ENCODE results near the gene RNF181.
"Not testable (repeated sequence)": the region's sequence is repeated elsewhere in the genome, so short reads cannot be mapped to it uniquely, and the experiment has no call there.

The RNF181 gene

GRCh38 chr2:85597241-85597640 is 1.7 kb downstream of the RNF181 start:
- no peak for DNase-seq

GRCh38 chr2:85598594-85599340 is 3.2 kb downstream of the RNF181 start:
- no peak for DNase-seq

DNA sequence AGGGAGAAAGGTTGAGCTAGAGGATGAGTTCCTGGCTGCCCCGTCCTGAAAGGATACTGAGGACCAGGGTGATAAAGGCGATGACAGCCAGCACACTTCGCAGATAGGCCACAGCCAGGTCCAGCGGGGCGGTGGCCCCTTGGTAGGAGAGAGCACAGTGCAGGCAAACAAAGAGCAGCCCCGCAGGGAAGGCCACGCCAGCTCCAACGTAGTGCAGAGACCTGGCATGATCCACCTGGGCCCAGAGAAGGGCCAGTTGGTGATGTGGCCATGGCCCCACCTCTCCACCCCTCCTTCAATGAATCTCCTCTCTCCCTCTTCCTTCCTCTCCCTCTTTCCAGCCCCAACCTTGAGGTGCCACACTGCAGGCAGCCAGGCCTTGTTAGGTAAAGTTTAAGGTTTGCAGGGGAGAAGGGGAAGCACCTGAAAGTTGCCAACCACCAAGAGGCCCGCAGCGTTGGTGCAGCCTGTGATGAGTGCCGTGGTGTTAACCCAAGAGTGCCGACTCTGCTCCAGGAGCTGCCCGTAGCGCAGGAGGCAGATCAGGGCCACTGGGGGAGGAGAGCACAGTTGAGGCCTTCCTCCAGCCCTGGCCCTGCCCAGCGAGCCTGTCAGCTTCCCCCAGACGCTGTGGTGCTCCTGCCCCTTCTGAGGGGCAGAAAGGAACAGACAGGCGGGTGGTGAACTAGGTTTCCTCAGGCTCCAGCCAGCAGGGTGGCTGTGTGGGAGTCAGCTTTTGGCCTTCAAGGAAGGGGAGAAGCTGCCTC is 4.1 kb downstream of the RNF181 start:
- DNase-seq = no peak

GRCh38 chr2:85600235-85600575 is 4.7 kb downstream of the RNF181 start:
- no peak for DNase-seq

- DNase-seq = no peak
Measured at GRCh38 chr2:85600951-85601770, 5.6 kb downstream of the RNF181 start.

DNA sequence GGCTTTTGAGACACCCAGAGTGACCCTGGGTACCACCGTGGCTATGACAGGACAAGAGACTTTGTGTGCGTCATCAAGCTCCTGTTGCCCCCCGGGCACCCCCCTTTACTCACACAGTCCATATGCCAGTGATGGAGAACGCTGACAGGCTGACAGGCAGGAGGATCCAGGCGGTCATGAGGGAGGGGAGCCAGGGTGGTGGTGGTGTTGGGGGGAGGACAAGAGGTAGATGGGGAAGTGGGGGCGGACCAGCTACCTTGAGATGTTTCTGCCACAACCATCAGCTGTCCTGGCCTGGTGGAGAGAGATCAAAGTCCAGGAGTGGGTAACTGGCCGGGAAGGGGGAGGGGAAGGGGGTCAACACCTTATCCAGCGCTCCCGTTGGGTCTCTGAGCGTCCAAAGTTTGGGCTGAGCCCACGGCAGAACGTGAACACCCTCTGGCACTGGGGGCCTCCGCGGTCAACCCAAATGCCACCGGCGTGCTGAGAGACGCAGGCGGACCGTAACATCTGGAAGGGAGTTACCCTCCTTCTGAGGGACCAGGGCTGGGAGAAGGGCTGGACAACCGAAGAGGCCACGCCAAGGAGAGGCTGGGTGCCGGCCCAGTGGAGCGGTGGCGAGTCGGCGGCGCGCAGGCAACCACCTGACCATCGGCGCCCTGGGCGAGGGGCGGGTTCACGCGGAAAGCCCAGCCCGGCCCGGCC is 6.4 kb downstream of the RNF181 start:
- DNase-seq = no peak

GRCh38 chr2:85602476-85603234 is 7.1 kb downstream of the RNF181 start, which contains the start of gene TMEM150A:
TMEM150A (minus strand) TSS chr2:85602698; CDS start chr2:85601948, 750 bp downstream.
- DNase-seq = peak; percentile 60

DNA sequence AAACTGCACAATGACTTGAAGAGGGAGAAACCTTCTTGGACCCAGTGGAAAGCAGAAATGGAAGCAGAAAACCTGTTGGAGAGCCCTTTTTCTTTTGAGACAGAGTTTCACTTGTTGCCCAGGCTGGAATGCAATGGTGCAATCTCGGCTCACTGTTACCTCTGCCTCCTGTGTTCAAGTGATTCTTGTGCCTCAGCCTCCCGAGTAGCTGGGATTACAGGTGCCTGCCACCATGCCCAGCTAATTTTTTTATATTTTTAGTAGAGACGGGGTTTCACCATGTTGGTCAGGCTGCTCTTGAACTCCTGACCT is 8.5 kb downstream of the RNF181 start:
- not testable (repeated sequence) for DNase-seq

- DNase-seq = no peak
Measured at GRCh38 chr2:85604568-85605339, 9.2 kb downstream of the RNF181 start.

DNA sequence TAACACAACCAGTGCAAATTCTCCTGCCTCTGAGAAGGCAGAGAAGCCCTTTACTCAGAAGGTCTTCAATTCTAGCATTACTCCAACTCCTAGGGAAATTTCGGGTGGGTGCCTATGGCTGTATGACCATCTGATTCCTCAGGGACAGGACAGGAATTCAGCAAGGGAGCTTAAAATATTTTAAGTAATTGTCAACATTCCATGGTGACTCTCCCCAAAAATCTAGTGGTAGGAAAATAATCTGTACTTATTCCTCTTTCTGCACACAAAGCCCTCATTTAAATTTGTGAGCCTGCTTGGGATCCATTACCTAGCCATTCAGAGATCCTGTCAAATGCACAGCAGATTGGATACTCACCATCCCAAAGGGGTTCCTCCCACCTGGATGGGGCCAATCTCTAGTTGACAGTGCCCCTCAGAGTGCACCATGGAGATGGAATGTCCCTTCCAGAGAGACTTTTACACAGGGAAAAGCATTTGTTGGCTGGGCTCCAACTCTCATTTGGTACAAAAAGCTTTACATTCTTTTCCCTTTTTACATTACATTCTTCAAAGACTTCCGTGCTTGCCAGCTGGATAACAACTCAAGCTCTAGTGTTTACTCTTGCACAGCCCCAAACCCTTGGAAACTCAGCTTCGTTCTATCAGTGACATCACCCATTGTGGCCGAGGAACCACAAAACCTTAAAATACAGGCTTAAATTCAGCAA is 10.0 kb downstream of the RNF181 start:
- DNase-seq = peak; percentile 69

GRCh38 chr2:85606116-85606455 is 10.5 kb downstream of the RNF181 start:
- no peak for DNase-seq

DNA sequence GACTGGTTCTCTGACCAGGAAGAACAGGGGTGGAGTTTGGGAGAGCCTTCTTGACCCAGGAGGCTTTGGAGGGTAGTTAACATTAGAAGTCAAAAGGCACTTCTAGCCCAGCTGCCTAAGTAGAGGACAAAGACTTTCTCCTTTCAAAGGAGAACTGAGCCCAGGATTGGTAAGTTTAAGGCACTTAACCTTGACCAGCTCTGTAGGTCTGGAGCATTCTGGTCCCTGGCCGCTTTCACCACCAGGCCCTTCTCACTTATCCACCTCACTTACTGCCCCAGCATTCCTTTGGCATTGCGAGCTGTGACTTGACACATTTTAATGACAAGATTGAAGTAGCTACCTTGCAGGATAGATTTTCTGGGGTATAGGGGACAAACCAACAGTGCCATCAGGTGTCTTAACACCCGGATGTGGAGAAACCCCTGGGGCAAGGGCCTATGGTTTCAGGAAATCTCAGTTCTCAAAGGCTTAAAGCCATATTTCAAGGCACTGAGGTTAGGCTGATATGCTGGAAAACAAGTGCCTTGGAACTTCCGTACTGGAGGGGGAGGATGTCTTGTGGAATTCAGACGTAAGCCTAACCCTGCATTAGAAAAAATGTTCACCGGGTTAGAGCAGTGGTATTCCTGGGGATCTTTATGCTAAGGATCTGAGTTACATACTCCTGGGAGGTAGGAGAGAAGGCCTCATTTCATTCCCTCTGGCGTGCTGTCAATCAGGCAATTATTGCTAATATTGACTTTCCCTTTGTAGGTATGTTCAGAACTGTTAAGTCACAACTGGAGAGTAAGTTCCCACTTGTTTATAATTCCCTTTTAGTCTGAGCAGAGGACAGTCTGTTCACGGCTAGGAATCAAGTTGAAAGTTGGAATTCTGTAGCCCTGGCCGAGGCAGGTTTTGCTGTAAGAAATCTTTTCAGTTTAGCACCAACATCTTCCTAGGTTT is 12.0 kb downstream of the RNF181 start:
- DNase-seq = no peak

DNA sequence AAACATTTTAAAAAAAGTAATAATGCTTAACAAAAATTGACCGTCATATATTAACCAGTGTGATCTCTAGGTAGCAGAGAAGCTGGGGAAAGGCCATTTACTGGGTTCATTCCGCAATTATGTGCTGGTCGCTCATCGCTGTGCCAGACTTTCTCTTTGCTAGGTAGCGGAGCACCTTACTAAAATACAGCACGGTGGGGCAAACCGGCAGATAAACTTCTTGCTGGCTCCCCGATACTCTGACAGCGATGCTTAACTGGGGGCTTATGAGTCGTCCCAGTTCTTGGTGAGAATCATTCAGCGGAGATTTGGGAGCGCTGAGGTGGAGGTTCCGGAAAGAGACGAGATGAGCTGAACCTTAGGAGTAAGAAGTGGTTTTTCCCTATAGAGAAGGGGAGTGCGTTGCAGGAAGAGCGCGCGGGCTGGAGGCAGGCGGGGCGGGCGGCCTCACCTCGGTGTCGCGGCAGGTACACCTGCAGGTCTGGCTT is 15.7 kb downstream of the RNF181 start:
- DNase-seq = no peak

DNA sequence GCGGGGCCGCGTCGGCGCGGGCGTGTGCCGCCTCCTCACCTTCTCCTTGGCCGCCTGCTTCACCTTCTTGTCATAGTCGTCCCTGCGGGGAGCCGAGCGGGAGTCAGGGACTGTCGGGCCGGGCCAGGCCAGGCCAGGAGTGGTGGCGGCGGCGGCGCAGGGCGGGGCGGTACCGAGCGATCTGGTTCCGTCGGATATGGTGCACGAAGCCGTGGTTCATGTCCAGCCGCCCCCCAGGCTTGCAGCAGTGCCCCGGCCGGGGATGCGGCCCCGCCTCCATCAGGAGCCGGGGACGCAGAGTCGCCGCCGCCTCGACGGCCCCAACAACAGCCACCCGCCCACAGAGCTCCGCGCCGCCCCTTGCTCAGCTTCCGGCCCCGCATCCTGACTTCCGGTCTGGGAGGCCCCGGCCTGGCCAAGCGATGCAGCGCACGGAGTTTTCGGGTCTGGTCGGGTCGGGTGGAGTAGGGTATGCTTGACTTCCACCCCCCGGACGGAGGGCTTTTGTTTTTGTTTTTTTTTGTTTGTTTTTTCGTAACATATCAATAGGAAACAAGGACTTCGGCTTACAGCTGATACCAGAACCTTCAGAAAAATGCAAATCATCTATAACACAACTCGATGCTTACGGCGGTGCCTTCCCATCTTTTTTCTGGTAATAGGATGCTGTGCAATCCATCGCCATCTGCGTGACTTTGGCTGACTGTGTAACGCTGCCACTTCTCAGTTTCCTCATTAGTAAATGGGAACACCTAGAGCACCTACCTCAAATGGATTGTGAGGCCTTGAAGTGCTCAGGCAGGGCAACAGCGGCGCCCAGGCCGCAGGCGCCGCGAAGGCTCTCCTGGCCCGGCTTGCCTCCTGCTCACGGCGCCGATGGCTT is 16.4 kb downstream of the RNF181 start, which contains the start of gene C2orf68:
Gene C2orf68 (minus strand): TSS at position 362 of the 883 bp plus-strand sequence. CDS start 82 bp downstream, at position 280.
- DNase-seq = peak; percentile 77

- no peak for DNase-seq
Measured at GRCh38 chr2:85613717-85614515, 18.4 kb downstream of the RNF181 start.

- not testable (repeated sequence) for DNase-seq
Measured at GRCh38 chr2:85614757-85615156, 19.2 kb downstream of the RNF181 start.

DNA sequence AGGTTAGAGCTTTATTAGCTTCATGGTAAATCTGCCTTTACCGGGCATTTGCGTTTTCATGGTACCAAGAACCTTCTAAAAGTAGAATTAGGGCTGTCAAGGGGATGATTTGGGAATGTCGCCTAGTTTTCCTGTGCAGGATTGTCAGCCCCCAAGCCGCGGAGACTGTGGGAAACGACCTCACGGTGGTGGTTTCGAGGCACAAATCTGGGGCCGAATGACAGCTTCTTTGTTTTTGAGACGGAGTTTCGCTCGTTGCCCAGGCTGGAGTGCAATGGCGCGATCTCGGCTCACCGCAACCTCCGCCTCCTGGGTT is 19.8 kb downstream of the RNF181 start:
- no peak for DNase-seq

DNA sequence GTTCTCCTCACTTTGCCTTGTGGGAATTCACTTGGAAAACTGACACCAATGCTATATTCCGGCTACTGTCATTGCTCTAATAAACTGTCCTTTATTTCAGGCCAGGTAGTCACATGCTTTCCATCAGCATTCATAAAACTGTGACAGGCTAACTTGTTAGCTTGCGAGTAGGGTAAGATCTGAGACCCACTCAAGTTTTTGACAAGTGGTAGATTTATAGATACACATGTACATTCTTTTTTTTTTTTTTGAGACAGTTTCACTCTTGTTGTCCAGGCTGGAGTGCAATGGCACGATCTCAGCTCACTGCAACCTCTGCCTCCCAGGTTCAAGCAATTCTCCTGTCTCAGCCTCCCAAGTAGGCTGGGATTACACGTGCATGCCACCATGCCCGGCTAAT is 22.2 kb downstream of the RNF181 start:
- not testable (repeated sequence) for DNase-seq

All from DMS79 (cell line).